GM19025 (cell line): Measurements from ENCODE around the gene ZNF407.

Source experiments
- ATAC-seq: cut with Tn5 transposase; IDR thresholded peaks from one replicate; pipeline ENCODE4 v1.9.1; 2021; ENCODE audit warnings: mild to moderate bottlenecking, low read depth, moderate library complexity; ENCODE audit not compliant: unreplicated experiment

ZNF407 gene

DNA sequence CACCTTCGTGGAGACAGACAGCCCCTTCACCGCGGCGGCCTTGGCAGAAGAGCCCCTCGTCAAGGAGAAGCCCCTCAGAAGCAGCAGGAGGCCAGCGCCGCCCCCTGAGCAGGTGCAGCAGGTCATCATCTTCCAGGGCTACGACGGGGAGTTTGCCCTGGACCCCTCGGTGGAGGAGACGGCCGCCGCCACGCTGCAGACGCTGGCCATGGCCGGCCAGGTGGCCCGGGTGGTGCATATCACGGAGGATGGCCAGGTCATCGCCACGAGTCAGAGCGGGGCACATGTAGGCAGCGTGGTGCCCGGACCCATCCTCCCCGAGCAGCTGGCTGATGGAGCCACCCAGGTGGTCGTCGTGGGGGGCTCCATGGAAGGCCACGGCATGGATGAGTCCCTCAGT lies 465.5 kb downstream of the ZNF407 start:
- no peak for ATAC-seq

DNA sequence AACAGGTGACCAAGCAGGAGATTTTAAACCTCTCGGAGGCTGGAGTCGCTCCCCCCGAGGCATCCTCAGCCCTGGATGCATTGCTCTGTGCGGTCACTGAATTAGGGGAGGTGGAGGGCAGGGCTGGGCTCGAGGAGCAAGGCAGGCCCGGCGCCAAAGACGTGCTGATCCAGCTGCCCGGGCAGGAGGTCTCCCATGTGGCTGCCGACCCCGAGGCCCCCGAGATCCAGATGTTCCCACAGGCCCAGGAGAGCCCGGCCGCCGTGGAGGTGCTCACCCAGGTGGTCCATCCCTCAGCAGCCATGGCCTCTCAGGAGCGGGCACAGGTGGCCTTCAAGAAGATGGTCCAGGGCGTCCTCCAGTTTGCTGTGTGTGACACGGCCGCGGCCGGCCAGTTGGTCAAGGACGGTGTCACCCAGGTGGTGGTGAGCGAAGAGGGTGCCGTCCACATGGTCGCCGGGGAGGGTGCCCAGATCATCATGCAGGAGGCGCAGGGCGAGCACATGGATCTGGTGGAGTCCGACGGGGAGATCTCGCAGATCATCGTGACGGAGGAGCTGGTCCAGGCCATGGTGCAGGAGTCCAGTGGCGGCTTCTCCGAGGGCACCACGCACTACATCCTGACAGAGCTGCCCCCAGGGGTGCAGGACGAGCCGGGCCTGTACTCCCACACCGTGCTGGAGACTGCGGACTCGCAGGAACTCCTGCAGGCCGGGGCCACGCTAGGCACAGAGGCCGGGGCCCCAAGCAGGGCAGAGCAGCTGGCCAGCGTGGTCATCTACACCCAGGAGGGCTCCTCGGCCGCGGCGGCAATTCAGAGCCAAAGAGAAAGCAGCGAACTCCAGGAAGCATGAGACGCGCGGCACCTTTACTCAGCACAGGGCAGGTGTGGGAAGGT lies 466.2 kb downstream of the ZNF407 start:
- no peak for ATAC-seq

DNA sequence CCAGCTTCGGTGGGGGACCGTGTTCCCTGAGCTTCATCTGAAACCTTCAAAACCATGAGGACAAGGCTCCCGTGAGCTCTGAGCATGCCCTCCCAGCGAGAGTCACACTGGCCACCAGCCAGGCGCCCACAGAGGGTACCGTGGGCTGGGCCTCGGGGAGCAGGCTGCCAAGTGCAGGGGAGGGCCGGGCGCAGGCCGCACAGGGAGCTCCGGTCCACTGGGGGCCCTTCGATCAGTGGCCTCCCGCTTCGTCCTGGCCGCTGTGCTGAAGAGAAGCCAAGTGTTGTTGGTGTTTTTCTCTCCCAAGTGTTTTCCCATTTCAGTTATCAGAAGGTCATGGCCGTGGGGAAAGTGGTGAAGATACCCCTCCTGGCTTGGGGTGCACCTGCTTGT lies 466.8 kb downstream of the ZNF407 start:
- no peak for ATAC-seq

DNA sequence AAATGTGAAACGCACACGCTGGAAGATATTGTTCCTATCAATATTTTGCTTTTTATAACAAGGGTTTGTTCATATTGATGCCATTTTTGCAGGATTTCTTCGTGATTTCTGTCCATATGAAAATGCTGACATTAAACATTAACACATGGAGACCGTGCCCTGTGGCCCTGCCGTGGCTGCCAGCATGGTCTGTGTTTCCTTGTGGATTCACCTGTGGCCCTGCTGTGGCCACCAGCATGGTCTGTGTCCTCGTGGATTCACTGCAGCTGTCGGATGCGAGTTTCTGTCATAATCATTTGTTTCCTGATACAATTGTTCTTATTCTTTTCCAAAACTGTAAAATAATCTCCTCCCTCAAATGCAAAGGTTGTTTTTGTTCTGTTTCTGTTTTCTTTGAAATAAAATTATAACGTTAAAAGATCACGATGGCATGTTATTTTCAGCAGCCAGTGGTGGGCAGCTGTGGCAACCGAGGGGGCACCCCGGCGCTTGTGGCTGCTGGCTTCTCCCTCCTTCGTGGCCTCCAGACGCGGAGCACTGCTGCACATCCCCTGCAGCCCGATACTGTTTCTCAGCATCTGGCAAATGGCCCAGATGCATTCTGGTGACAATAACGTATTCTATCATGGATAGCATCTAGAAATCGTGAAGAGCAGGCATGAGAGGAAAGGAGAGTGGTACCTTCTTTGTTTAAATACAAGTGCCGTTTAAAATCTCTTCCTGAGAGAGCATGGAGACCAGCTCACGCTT lies 467.8 kb downstream of the ZNF407 start:
- no peak for ATAC-seq

DNA sequence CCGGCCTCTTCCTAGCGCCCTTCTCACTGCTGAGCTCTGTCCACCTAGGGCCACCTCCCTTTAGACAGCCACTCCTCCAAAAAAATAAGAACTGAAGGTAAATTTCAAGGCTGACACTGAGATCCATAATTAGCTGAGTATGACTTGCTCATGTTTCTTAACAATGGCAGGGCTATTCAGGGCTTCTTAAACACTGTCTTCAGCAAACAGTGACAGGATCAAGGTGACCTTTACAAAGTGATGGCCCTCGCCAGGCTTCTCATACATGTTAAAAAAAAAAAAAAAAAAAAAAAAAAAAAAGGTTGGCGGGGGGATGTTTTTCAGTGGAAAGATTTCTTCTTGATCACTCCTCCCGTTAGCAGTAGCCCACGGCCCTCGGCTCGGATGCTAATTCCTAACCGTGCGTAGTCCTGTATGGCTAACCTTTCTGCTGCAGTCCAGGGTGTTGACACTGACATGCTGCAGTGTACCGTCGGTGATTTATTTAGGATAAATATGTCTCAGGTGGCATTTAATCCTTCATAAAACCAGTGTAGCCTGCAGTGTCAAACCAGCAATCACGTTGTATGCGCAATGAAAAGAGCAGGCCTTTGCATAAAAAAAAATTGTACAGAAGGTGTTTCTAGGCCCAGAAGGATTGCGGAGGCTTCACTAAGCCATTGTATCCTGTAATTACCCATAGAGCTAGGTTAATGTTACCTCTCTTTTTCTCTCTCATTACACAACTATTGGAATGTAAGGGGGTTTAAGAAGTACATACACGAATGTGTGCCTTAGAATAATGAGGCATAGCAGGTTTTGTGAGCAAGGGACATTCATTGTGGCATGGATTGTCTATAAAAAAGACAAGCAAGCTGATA lies 468.6 kb downstream of the ZNF407 start:
- ATAC-seq = no peak

DNA sequence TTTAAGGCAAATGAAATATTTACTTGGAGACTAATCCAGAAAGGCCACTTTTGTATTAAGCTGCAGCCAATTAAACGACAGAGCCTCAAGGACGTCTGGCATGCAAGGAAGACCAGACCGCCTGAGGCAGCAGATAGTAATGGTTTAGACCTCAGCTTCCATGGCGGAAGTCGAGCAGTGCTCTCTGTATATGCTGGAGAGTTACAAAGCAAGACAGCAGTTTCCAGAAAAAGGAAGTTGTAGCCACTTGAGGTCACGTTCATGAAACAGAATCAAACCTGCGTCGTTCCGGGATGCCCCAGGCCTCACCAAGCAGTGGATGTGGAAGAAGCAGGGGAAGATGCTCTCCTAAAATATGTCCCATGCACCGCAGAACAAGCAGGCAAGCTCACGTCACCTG lies 469.3 kb downstream of the ZNF407 start:
- no peak for ATAC-seq

DNA sequence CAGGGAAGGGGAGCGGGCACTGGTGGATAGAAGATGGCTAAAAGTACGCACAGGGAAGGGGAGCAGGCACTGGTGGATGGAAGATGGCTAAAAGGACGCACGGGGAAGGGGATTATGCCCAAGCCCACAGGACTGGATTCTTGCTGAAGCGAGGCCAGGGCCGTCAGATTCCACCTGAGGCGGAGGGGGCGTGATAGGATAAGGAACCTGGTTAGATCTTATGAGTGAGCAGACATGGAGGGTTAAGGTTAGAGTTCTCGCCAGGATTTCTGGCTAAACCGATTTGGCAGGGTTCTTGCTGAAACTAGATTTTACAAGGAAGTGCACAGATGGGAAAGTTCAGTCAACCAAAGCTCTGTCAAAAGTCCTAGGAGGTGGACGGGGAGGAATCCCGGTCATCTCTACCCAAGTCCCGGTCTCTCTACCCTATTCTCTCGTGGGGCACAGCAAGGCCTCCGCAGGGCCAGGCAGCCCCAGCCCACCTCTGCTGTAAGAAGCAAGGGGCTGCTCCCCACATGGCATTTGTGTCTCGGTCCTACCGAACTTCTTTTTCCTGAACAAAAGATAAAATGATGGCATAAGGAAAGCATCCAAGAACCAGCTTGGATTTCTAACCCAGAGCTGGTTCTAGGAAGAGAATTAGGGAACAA lies 470.5 kb downstream of the ZNF407 start:
- no peak for ATAC-seq

DNA sequence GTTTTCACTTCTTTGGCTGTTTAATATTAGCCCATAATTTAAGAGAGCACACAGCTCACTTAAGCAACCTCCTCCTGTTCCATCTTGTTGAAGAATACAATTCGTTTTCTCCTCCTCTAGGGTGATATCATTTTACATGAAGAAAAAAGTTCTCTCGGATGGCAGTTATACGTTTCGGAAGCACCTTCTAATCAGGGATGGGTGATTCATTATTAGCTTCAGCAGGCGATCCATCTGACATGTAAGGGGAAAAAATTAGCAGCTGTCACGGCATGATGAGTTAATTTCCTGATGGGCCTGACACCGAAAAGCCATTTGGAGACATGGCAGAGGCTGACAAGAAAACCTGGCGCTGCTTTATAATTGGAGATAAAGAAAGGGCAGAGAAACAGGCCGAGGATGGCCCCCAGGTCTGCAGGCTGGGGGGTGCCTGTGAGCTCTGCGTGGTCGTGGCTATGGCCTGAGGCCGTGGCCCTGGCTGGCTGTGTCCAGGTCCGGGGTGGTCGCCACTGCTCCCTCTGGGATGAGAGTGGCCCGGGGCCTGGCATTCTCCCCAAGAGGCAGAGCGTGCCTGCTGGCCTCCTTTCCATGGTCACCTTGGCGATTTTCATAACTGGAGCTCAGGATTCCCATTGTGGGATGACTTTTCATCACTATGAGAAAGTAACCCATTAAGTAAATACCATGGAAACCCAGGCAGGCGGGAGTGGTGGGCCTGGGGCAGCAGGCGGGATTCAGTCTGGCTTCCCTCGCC lies 471.2 kb downstream of the ZNF407 start:
- ATAC-seq = no peak

DNA sequence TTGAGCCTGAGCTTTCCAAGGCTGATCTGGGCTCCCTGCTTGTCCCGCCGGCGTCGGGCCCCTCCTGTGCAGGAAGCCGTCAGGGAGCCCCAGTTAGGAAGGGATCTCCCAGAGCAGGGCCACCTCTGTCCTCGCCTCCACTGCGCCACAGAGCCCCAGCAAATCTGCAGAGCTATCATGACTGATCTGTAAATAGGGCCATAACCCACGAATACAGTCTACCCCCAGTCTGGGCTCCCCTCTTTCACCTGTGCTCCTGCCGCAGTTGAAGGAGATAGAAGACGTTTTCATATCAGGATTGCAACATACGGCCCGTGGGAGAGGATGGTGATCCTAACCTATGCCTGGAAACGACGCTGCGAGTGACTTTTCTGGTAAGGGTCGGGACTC lies 472.6 kb downstream of the ZNF407 start:
- no peak for ATAC-seq

DNA sequence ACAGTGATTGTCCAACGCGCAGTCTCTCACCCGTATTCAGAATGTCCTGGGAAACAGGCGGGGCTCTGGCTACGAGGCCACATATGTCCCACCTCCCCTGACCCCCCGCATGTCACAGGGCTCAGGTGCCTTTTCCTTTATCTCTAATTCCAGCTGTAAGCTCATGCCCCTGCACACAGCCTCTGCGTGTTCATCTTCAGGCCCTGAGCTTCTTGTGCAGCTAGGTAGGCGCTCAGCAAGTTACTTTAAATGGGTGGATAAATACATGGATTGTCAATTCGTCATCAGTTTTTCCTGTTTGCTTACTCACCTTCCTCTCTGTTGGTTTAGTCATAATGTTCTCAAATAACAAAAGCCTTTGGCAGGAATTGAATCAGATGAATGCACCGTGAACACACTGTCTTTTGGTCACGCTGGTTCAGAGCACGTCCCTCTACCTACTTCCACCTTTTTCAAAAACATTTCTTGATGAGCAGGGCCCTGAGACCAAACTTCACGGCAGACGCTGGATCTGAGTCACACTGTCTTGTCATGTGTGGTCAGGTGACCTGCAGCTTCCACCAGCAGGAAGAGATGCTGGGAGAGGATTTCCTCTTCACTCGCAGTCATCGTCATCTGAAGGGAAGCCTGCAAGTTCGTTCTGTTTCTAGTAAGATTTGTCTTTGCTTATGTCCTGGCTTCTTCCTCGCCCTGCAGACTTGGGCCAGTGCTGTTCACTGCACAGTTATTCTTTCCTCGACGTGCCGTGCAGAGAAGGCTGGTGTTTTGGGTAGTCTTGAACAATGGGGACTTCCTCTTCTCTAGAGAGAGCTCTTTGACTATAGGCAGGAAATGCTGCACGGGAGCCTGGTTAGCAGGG lies 473.2 kb downstream of the ZNF407 start:
- ATAC-seq = peak; percentile 77

DNA sequence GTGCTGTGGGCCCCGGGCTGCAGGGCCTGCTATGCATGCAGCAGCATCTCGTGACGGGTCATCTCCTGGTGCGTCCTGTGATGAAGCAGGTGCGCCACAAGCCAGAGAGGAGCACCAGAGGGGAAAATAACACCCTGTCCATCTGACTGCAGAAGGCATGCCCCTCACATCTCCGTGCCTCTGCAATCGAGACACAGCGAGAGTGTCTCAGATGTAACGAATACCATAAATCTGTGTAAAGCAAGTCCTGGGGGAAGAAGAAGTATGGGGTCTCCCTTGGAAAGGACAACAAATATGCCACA lies 473.8 kb downstream of the ZNF407 start:
- no peak for ATAC-seq

DNA sequence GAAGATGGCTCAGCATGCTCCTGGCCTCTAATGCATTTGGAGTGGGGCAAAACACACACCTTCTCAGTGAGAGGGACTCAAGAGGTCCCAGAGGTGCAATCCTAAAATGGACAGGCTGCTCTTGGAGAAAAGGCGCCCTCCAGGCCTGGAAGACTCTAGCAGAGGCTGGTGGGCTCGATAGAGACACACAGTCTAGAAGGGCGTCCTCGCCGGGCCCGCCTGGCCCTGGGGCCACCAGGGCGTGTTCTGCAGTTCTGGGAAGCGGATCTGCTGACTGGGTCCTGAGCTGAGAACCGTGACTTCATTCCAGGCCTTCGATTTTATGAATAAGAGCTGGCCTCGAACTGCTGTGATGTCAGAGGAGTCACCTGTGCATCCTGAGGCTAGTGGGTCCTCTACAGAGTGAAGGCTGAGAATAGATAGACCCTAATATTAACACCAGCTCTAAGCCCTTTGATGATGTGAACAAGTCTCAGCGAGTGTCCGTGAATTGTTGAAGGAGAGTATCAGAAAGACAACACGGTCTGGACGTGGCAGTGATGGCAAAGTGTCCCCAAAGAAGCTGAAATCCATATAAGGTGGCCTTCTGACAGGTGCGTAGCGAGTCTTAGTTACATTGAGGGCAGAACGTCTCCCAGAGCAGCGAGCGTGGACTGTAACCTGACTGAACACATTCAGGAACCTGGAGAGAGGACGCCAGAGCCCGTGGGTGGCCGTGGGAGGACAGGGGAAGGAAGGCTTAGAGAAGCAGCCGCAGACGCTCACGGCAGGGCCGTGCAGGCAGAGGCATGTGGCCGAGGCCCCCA lies 474.4 kb downstream of the ZNF407 start:
- no peak for ATAC-seq

DNA sequence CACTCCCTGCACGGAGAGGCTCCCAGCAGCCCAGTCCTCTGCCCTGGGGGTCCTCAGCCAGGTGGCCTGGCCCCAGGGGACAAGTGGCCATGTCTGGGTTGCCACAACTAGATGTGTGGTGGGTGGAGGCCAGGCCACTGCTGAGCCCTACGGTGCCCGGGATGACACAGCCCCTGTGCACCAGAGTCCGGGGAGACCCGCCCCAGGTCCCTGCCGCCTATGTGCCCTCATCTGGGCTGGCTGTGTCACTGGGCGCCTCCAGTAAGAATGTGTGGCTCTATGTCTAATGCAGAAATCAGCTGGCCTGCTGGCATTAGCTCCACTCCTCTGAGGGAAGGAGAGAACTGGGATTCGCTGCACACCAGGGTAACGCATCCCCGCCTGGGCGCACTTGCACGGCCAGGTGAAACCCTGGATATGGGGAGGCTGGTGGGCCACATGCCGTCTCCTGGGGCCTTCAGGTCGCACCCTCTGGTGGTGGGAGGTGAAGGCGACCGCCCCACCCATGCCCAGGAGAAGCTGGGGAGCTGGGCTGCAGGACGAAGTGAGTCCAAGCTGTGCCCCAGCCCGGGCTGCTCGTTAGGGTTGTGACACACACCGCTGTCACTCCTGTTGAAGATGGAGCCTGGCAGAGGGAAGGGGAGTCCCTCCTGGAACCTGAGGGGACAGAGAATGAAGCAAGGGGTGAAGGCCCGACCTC lies 475.2 kb downstream of the ZNF407 start:
- no peak for ATAC-seq

DNA sequence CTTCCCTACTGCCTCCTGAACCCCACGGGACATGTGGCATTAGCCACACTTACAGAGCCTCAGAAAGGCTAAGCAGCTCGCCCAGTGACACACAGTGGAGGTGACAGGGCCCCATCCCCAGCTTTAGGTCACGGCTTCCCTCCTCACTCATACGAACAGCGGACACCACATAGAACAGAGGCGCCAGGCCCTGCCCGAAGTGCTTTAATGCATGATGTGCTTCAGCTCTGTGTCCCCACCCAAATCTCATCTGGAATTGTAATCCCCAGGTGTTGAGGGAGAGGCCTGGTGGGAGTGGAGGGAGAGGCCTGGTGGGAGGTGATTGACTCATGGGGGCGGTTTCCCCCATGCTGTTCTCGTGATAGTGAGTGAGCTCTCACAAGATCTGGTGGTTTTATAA lies 476.0 kb downstream of the ZNF407 start:
- no peak for ATAC-seq

DNA sequence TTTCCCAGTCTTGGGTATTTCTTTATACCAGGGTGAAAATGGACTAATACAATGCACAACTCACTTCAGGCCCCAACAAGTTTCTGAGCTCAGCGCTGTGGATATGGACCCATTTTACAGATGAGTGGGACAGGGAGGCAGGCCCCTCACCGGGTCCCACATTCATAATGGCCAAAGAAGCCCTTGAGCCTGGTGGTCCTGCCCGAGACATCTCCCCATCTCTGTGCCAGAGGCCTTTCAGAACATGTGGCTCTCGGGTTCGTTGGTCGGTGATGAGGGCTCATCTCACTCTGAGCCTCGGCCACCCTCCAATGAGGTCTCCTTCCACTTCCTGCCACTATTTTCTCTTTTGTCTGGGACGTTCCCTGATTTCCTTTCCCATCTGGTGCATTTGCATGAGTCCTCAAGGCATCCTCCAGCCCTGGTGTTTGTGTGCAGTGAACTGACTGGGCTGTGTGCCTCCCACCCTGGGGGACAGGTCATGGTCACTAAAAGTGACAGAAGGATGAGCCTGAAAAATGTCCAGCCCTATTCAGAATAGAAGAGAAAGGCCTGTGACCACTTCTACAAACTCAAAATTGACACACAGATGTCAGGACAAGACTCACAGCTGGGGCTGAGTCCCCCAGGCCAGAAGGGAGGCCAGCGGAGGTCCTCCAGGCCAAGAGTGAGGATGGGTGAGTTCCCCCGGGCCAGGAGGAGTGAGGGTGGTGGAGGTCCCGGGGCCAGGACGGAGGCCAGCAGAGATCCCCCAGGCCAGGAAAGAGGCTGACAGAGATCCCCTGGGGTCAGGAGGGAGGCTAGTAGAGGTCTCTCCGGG lies 476.7 kb downstream of the ZNF407 start:
- ATAC-seq = no peak

DNA sequence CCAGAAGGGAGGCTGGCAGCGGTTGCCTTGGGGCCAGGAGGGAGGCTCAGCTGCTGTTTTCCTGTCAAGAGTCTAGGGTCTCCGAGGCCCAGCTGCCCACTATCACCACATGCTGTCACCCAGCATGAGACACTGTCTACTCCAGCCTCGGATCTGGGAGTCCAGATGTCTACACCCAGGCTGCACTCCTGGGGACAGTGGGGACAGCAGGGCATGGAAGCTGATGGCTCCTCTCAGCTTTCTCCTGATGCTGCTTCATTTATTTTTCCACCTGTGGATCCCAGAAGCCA lies 477.3 kb downstream of the ZNF407 start:
- ATAC-seq = no peak

DNA sequence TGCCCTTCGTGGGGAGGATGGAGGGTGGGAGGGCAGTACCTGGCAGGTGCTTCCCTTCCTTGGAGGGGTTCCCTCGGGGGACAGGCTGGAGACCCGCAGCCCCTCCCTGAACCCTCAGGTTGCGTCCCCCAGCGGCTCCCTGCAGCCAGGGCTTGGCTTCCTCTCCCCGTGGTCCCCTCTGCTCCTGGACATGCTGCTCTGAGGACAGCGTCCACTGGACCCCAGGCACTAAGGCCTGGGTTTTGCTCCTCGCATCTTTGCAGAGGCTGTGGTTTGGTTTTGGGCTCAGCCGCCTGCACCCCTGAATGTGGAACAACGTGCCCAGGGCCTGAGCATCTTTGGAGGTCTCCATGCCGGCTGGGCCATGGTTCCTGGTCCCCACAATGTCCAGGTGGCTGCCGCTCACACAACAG lies 477.8 kb downstream of the ZNF407 start:
- ATAC-seq = no peak
